IMR-90 (cell line): ENCODE results near the gene PRC1. TPM values are rescaled to one million over a fixed set of nuclear protein-coding genes. Genes with fewer than 3 reads are reported as not detected.

Experiments
- ATAC-seq: fragments of 200-7000 bp; cut with Tn5 transposase; 2 replicates; pipeline ENCODE4 v1.9.1; 2020; ENCODE audit warnings: low read depth, mild to moderate bottlenecking, moderate library complexity
- BruUV-seq: library from RNA; stranded (reverse); fragments of 400-500 nt; replicated peaks from 2 replicates; lab custom pipeline; 2021; lab: Mats Ljungman, UMichigan
- CTCF ChIA-PET: fragments of 300-600 bp; formaldehyde crosslinking; extraction: SDS; loops from one replicate; lab custom pipeline; 2021; ENCODE audit warnings: antibody characterized with exemption; lab: Yijun Ruan, JAX
- POLR2A ChIA-PET: fragments of 300-600 bp; sonication (Branson Sonifier 250); formaldehyde crosslinking; loops from one replicate; lab custom pipeline; 2022; ENCODE audit warnings: antibody characterized with exemption; ENCODE audit not compliant: unreplicated experiment; lab: Charles Lee
- DNase-seq: peaks from one replicate; pipeline ENCODE4 v3.0.0; 2013
- H2AFZ ChIP-seq: replicated peaks from 2 replicates; pipeline ENCODE3; 2013; ENCODE audit warnings: low read length, mild to moderate bottlenecking; ENCODE audit not compliant: poor library complexity
- H2AK5ac ChIP-seq: 2 replicates; pipeline ENCODE4 v1.6.1; 2013; ENCODE audit warnings: low read depth, low read length, inconsistent platforms
- H2AK9ac ChIP-seq: replicated peaks from 2 replicates; pipeline ENCODE3; 2013; ENCODE audit warnings: mild to moderate bottlenecking, low read depth, low read length, moderate library complexity; ENCODE audit not compliant: poor library complexity
- H2BK120ac ChIP-seq: 2 replicates; pipeline ENCODE4 v1.6.1; 2013; ENCODE audit warnings: low read depth, low read length, inconsistent platforms
- H2BK15ac ChIP-seq: 3 replicates; pipeline ENCODE4 v1.6.1; 2013; ENCODE audit warnings: low read depth, low read length, inconsistent platforms
- H2BK20ac ChIP-seq: 2 replicates; pipeline ENCODE4 v1.6.1; 2013; ENCODE audit warnings: low read depth, mild to moderate bottlenecking, inconsistent platforms, low read length, moderate library complexity
- H2BK5ac ChIP-seq: 2 replicates; pipeline ENCODE4 v1.6.1; 2013; ENCODE audit warnings: mild to moderate bottlenecking, low read depth, low read length, inconsistent platforms; ENCODE audit not compliant: poor library complexity, severe bottlenecking
- H3K14ac ChIP-seq: replicated peaks from 2 replicates; pipeline ENCODE4 v1.6.1; 2013; ENCODE audit warnings: low read depth, low read length, inconsistent platforms
- H3K18ac ChIP-seq: 2 replicates; pipeline ENCODE4 v1.6.1; 2013; ENCODE audit warnings: low read depth, low read length, control low read depth
- H3K23ac ChIP-seq: 2 replicates; pipeline ENCODE4 v1.6.1; 2013; ENCODE audit warnings: low read depth, low read length, inconsistent platforms
- H3K27ac ChIP-seq: 2 replicates; pipeline ENCODE4 v1.5.1; 2013; ENCODE audit warnings: mild to moderate bottlenecking, control low read depth, low read length; ENCODE audit not compliant: insufficient read depth
- H3K27me3 ChIP-seq: 2 replicates; pipeline ENCODE4 v1.6.1; 2013; ENCODE audit warnings: low read length; ENCODE audit not compliant: control insufficient read depth, insufficient read depth
- H3K36me3 ChIP-seq: 2 replicates; pipeline ENCODE4 v1.6.1; 2013; ENCODE audit warnings: low read length, mixed read lengths; ENCODE audit not compliant: control insufficient read depth, insufficient read depth
- H3K4ac ChIP-seq: 2 replicates; pipeline ENCODE4 v1.6.1; 2013; ENCODE audit warnings: low read depth, low read length, inconsistent platforms
- H3K4me1 ChIP-seq: 2 replicates; pipeline ENCODE4 v1.6.1; 2013; ENCODE audit warnings: low read length, mixed read lengths; ENCODE audit not compliant: control insufficient read depth, insufficient read depth
- H3K4me2 ChIP-seq: 2 replicates; pipeline ENCODE4 v1.6.1; 2013; ENCODE audit warnings: low read depth, mild to moderate bottlenecking, control low read depth, low read length, moderate library complexity
- H3K4me3 ChIP-seq: 2 replicates; pipeline ENCODE4 v1.5.1; 2013; ENCODE audit warnings: low read depth, mild to moderate bottlenecking, control low read depth, low read length, moderate library complexity; ENCODE audit not compliant: insufficient read depth
- H3K56ac ChIP-seq: 2 replicates; pipeline ENCODE4 v1.6.1; 2013; ENCODE audit warnings: low read length, inconsistent platforms; ENCODE audit not compliant: insufficient read depth; ENCODE audit errors: extremely low read depth
- H3K79me1 ChIP-seq, 2 experiments: 2 replicates each; pipeline ENCODE4 v1.6.1; 2013; ENCODE audit warnings: low read length in 2 of 2, inconsistent platforms in 1 of 2, low read depth in 1 of 2
- H3K9ac ChIP-seq: 2 replicates; pipeline ENCODE4 v1.6.1; 2013; ENCODE audit warnings: low read depth, low read length, control low read depth
- H3K9me1 ChIP-seq: 2 replicates; pipeline ENCODE4 v1.6.1; 2013; ENCODE audit warnings: low read length, inconsistent platforms; ENCODE audit not compliant: insufficient read depth
- H3K9me3 ChIP-seq: 2 replicates; pipeline ENCODE4 v1.6.1; 2013; ENCODE audit warnings: low read length; ENCODE audit not compliant: control insufficient read depth, insufficient read depth
- H4K20me1 ChIP-seq: 2 replicates; pipeline ENCODE4 v1.6.1; 2013; ENCODE audit warnings: low read length, inconsistent platforms; ENCODE audit not compliant: insufficient read depth
- H4K5ac ChIP-seq: 2 replicates; pipeline ENCODE4 v1.6.1; 2013; ENCODE audit warnings: mild to moderate bottlenecking, low read depth, low read length, control low read depth
- H4K8ac ChIP-seq, 2 experiments: 2 replicates each; pipeline ENCODE4 v1.6.1; 2013; ENCODE audit warnings: low read depth in 2 of 2, low read length in 2 of 2, control low read depth in 1 of 2, inconsistent platforms in 1 of 2
- H4K91ac ChIP-seq: 2 replicates; pipeline ENCODE4 v1.6.1; 2013; ENCODE audit warnings: low read depth, low read length, inconsistent platforms; ENCODE audit not compliant: insufficient read depth
- BHLHE40 ChIP-seq: fragments of 150-350 bp; IDR thresholded peaks from 2 replicates; pipeline ENCODE4 v1.6.1; 2016; ENCODE audit warnings: mild to moderate bottlenecking, low read depth, low read length
- CEBPB ChIP-seq: IDR thresholded peaks from 2 replicates; pipeline ENCODE4 v1.6.1; 2012; ENCODE audit warnings: low read depth, low read length, improper control_type of control experiment
- CHD1 ChIP-seq: IDR thresholded peaks from 2 replicates; pipeline ENCODE4 v1.6.1; 2012; ENCODE audit warnings: low read depth, low read length, improper control_type of control experiment
- FOS ChIP-seq: fragments of 150-350 bp; IDR thresholded peaks from 2 replicates; pipeline ENCODE4 v1.6.1; 2016; ENCODE audit warnings: low read depth, low read length
- MAFK ChIP-seq: IDR thresholded peaks from 2 replicates; pipeline ENCODE4 v1.6.1; 2012; ENCODE audit warnings: low read depth, low read length, improper control_type of control experiment
- MAZ ChIP-seq: IDR thresholded peaks from 2 replicates; pipeline ENCODE4 v1.6.1; 2012; ENCODE audit warnings: low read depth, mild to moderate bottlenecking, low read length, improper control_type of control experiment, moderate library complexity, borderline replicate concordance
- MXI1 ChIP-seq: IDR thresholded peaks from 2 replicates; pipeline ENCODE4 v1.6.1; 2012; ENCODE audit warnings: low read depth, mild to moderate bottlenecking, low read length, moderate library complexity, borderline replicate concordance
- NFE2L2 ChIP-seq: fragments of 150-350 bp; IDR thresholded peaks from 2 replicates; pipeline ENCODE4 v1.6.1; 2016; ENCODE audit warnings: low read depth, mild to moderate bottlenecking, low read length
- POLR2A ChIP-seq: IDR thresholded peaks from 2 replicates; pipeline ENCODE4 v1.6.1; 2012; ENCODE audit warnings: mild to moderate bottlenecking, low read depth, low read length
- RAD21 ChIP-seq: IDR thresholded peaks from 2 replicates; pipeline ENCODE4 v1.6.1; 2012; ENCODE audit warnings: low read length, improper control_type of control experiment
- RCOR1 ChIP-seq: IDR thresholded peaks from 2 replicates; pipeline ENCODE4 v1.6.1; 2012; ENCODE audit warnings: mild to moderate bottlenecking, low read length, improper control_type of control experiment; ENCODE audit not compliant: insufficient replicate concordance
- RFX5 ChIP-seq: IDR thresholded peaks from 2 replicates; pipeline ENCODE4 v1.8.0; 2012; ENCODE audit warnings: low read depth, mild to moderate bottlenecking, low read length, moderate library complexity
- SMC3 ChIP-seq: fragments of 150-350 bp; IDR thresholded peaks from 2 replicates; pipeline ENCODE4 v1.6.1; 2016; ENCODE audit warnings: low read depth, mild to moderate bottlenecking, antibody characterized with exemption, low read length, moderate library complexity
- WGBS, 2 experiments: methylation state at CpG; one replicate each; pipeline versions ENCODE4 v1.1.5 to v1.1.7; 2013; ENCODE audit warnings: missing lambda C conversion rate in 2 of 2; ENCODE audit not compliant: insufficient read length in 1 of 2; ENCODE audit errors: extremely low coverage in 2 of 2; 5-methylcytosine and 5-hydroxymethylcytosine counted together
- dilution Hi-C: fragments of 300-500 bp; cut with HindIII; formaldehyde crosslinking; loops from one replicate; pipeline ENCODE4 v1.14.3; 2018; ENCODE audit warnings: low sequenced_read_pairs; ENCODE audit not compliant: unreplicated experiment
- in situ Hi-C: fragments of 300-500 bp; cut with MboI; formaldehyde crosslinking; loops from 3 replicates; pipeline ENCODE4 v1.14.3; 2019; ENCODE audit warnings: low sequenced_read_pairs, inconsistent platforms, mixed read lengths
- intact Hi-C: fragments of 100-400 bp; cut with micrococcal nuclease; formaldehyde crosslinking; loops from 2 replicates; pipeline ENCODE4 v1.10.0; 2022
- polyA plus RNA-seq, 3 experiments: library from polyadenylated mRNA; depleted of rRNA; stranded (reverse); fragments of >200 nt; gene quantifications; 2 replicates each; pipeline ENCODE4 v1.2.3, GENCODE V29; 2012; ENCODE audit warnings: low replicate concordance in 1 of 3
- total RNA-seq: library from RNA; depleted of rRNA; stranded (reverse); fragments of >200 nt; gene quantifications from 2 replicates; pipeline ENCODE4 v1.2.3, GENCODE V29; 2012
- TF ChIP-seq, protein P1 (sequence below): conservative IDR thresholded peaks from 2 replicates; pipeline ENCODE4 v1.5.1; 2012; ENCODE audit warnings: mild to moderate bottlenecking, low read depth, low read length, improper control_type of control experiment
- TF ChIP-seq, protein P2 (sequence below): fragments of 150-350 bp; IDR thresholded peaks from 2 replicates; pipeline ENCODE4 v1.6.1; 2017; ENCODE audit warnings: mild to moderate bottlenecking, antibody characterized with exemption, low read length, low read depth
- TF ChIP-seq, protein P3 (sequence below): fragments of 150-350 bp; IDR thresholded peaks from 2 replicates; pipeline ENCODE4 v1.6.1; 2016; ENCODE audit warnings: low read depth, mild to moderate bottlenecking, low read length, moderate library complexity, borderline replicate concordance

The PRC1 gene
- total and polyA plus RNA-seq, 2 of the 4 experiments (the other 2 are of a cell fraction): 131 to 148 TPM

- no peaks in the 10 kb centered on the region for H3K9me1 ChIP-seq
Measured at GRCh38 chr15:90924375-90924774, 70.0 kb downstream of the PRC1 start.

More at GRCh38 chr15:90924375-90924774, 70.0 kb downstream of the PRC1 start:
- H4K91ac ChIP-seq: no peak overlapping the region
- H2AK5ac ChIP-seq: no peak overlapping the region
- no peak overlapping the region for H2BK5ac ChIP-seq
- H2BK120ac ChIP-seq: no peak overlapping the region
- H3K4me2 ChIP-seq: no peak overlapping the region
- no peak overlapping the region for H2AK9ac ChIP-seq
- H3K9ac ChIP-seq: no peak overlapping the region
- H4K8ac ChIP-seq: no peak overlapping the region
- no peak overlapping the region for H3K56ac ChIP-seq
- ChIA-PET POLR2A (no interaction called here), CTCF (no interaction called here)
- no peaks in the 10 kb centered on the region for H3K9me3 ChIP-seq
- H3K18ac ChIP-seq: no peak overlapping the region
- no peak overlapping the region for H4K5ac ChIP-seq
- H2BK20ac ChIP-seq: no peak overlapping the region
- H3K27me3 ChIP-seq: no peaks in the 10 kb centered on the region
- H3K27ac ChIP-seq: no peak overlapping the region
- intact Hi-C loops (no loop called here), dilution Hi-C loops (no loop called here), in situ Hi-C loops (no loop called here)
- no peak for TF ChIP-seq RAD21
- TF ChIP-seq, protein P1, sequence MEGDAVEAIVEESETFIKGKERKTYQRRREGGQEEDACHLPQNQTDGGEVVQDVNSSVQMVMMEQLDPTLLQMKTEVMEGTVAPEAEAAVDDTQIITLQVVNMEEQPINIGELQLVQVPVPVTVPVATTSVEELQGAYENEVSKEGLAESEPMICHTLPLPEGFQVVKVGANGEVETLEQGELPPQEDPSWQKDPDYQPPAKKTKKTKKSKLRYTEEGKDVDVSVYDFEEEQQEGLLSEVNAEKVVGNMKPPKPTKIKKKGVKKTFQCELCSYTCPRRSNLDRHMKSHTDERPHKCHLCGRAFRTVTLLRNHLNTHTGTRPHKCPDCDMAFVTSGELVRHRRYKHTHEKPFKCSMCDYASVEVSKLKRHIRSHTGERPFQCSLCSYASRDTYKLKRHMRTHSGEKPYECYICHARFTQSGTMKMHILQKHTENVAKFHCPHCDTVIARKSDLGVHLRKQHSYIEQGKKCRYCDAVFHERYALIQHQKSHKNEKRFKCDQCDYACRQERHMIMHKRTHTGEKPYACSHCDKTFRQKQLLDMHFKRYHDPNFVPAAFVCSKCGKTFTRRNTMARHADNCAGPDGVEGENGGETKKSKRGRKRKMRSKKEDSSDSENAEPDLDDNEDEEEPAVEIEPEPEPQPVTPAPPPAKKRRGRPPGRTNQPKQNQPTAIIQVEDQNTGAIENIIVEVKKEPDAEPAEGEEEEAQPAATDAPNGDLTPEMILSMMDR: no peak
- no peak for TF ChIP-seq MAFK
- no peak for TF ChIP-seq NFE2L2
- TF ChIP-seq SMC3: no peak
- TF ChIP-seq POLR2A: no peak
- no peak for TF ChIP-seq RCOR1
- TF ChIP-seq FOS: no peak
- no peak for TF ChIP-seq MXI1
- no peak for TF ChIP-seq RFX5
- TF ChIP-seq BHLHE40: no peak
- no peak for TF ChIP-seq CEBPB
- TF ChIP-seq MAZ: no peak
- TF ChIP-seq CHD1: no peak
- TF ChIP-seq, protein P2, sequence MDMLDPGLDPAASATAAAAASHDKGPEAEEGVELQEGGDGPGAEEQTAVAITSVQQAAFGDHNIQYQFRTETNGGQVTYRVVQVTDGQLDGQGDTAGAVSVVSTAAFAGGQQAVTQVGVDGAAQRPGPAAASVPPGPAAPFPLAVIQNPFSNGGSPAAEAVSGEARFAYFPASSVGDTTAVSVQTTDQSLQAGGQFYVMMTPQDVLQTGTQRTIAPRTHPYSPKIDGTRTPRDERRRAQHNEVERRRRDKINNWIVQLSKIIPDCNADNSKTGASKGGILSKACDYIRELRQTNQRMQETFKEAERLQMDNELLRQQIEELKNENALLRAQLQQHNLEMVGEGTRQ: no peak
- TF ChIP-seq, protein P3, sequence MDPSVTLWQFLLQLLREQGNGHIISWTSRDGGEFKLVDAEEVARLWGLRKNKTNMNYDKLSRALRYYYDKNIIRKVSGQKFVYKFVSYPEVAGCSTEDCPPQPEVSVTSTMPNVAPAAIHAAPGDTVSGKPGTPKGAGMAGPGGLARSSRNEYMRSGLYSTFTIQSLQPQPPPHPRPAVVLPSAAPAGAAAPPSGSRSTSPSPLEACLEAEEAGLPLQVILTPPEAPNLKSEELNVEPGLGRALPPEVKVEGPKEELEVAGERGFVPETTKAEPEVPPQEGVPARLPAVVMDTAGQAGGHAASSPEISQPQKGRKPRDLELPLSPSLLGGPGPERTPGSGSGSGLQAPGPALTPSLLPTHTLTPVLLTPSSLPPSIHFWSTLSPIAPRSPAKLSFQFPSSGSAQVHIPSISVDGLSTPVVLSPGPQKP: no peak
- H2AFZ ChIP-seq: no peak overlapping the region
- no peak overlapping the region for H3K14ac ChIP-seq
- 100% methylated on average over 2 of the region's 5 CpGs; no CpG with 5 or more reads in 1 of the 2 experiments for WGBS, 2 experiments
- no peak overlapping the region for H3K4ac ChIP-seq
- ATAC-seq: no peak
- H3K4me1 ChIP-seq: no peaks in the 10 kb centered on the region
- no peak overlapping the region for H3K23ac ChIP-seq
- no peak overlapping the region for H3K4me3 ChIP-seq
- BruUV-seq: no TSS peak
- H2BK15ac ChIP-seq: no peak overlapping the region
- no peaks in the 10 kb centered on the region for H3K79me1 ChIP-seq
- peaks cover 10% of the 10 kb centered on the region for H3K36me3 ChIP-seq
- no peak for DNase-seq
- H4K20me1 ChIP-seq: no peaks in the 10 kb centered on the region
